Fibroblast of skin of right quadriceps (primary cell): ENCODE measurements around the gene LAMC2.

Source experiments
- DNase-seq: peaks from one replicate; pipeline ENCODE4 v3.0.0-alpha.2; 2013

Gene LAMC2

DNA sequence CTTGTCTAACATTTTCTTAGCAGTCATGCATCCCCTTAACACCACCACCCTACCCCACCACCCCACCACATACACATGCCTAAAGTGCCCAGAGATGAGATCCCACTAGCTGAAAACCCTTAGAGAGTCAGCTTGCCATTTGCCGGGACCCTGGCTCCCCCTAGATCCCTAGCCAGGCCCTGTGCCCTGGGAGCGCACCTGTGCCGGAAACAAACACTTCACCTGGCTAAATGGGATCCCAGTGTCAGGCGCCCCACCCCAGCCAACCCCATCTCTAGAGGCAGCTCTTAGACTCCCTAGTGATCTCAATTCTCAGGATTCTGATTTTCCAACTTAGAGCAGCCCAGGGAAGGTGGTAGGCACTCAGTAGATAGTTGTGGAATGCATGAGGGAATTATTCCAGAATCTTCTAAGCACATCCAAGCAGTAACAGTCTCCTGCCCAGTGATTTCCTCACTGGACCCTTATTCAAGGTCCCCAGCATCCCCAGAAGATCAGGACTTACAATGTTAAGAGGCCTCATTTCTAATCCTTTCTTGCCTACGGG lies 105.2 kb downstream of the LAMC2 start:
- DNase-seq, result no peak

GRCh38 chr1:183291802-183292514 lies 105.9 kb downstream of the LAMC2 start:
- peak; percentile 77 for DNase-seq

DNA sequence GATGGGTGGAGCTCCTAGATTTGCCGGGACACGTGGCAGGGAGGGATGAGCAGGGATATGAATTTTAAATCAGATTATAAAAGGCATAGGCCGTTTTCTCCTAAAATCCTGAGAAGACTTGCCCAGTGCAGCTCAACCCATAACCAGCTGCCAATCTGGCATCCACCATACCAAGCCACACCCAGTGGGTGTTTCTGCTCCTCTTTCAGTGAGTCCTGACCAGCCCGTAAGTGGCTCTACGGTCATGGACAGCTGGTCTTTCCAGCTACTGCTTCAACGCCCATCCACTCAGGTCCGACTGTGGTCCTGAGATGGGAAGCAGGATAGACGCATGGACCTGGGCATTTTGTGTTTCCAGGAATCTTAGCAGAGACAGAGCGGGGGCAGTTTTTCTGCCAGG lies 107.2 kb downstream of the LAMC2 start:
- no peak for DNase-seq

- no peak for DNase-seq
Observed at GRCh38 chr1:183293876-183294275, 107.8 kb downstream of the LAMC2 start.
